Kidney (tissue), 14 donors: ENCODE results near the gene ARMC7. TPM values are rescaled to one million over a fixed set of nuclear protein-coding genes. Genes with fewer than 3 reads are reported as not detected.

Experiments used
- DNase-seq, 5 donors: peaks; one replicate each; pipeline ENCODE4 v3.0.0-alpha.2; 2013 to 2020
- FAIRE-seq: peaks from 2 replicates; lab custom pipeline; 2012; peaks lifted over from hg19 to GRCh38; lab: Jason Lieb, UNC
- H3K27ac ChIP-seq, 2 donors: one replicate each; pipeline ENCODE4 v1.7.0; 2013; ENCODE audit warnings: low read depth in 2 of 2, low read length in 2 of 2, inconsistent platforms in 1 of 2
- H3K27me3 ChIP-seq: one replicate; pipeline ENCODE4 v1.7.1; 2013; ENCODE audit warnings: low read length, inconsistent platforms; ENCODE audit not compliant: control insufficient read depth, insufficient read depth
- H3K36me3 ChIP-seq, 3 donors: one replicate each; pipeline versions ENCODE4 v1.7.0 to v1.7.1; 2013; ENCODE audit warnings: low read length in 3 of 3, control low read depth in 1 of 3, inconsistent platforms in 1 of 3; ENCODE audit not compliant: insufficient read depth in 3 of 3, control insufficient read depth in 2 of 3
- H3K4me1 ChIP-seq, 3 donors: one replicate each; pipeline versions ENCODE4 v1.7.0 to v1.7.1; 2013; ENCODE audit warnings: low read length in 3 of 3, inconsistent platforms in 1 of 3, low read depth in 1 of 3; ENCODE audit not compliant: control insufficient read depth in 2 of 3, insufficient read depth in 2 of 3
- H3K4me3 ChIP-seq, 3 donors: one replicate each; pipeline versions ENCODE4 v1.7.0 to v1.8.1; 2013; ENCODE audit warnings: low read length in 3 of 3, control low read depth in 1 of 3, inconsistent platforms in 1 of 3
- H3K9ac ChIP-seq, 3 donors: one replicate each; pipeline versions ENCODE4 v1.7.0 to v1.7.1; 2013; ENCODE audit warnings: low read length in 3 of 3, control low read depth in 1 of 3, inconsistent platforms in 1 of 3
- H3K9me3 ChIP-seq, 3 donors: one replicate each; pipeline versions ENCODE4 v1.7.0 to v1.7.1; 2013; ENCODE audit warnings: low read length in 3 of 3, control low read depth in 1 of 3, inconsistent platforms in 1 of 3; ENCODE audit not compliant: control insufficient read depth in 2 of 3, insufficient read depth in 1 of 3
- intact Hi-C: fragments of 100-400 bp; cut with DNase I; formaldehyde crosslinking; loops from one replicate; pipeline ENCODE4 v1.11.1; 2022
- polyA plus RNA-seq: library from polyadenylated mRNA; stranded (reverse); fragments of 350-450 nt; fragmentation: Illumina TruSeq; extraction: RNeasy Lipid Tissue Mini Kit (QIAGEN cat#74804); gene quantifications from one replicate; pipeline ENCODE4 v1.2.3, GENCODE V29; 2014; ENCODE audit warnings: low read depth, low replicate concordance; ENCODE audit not compliant: insufficient read depth
- total RNA-seq: library from RNA; stranded (reverse); fragmentation: NEBNext Ultra II Directional; extraction: Animal tissue kit (Norgen Biotek cat#: 25700); gene quantifications from one replicate; pipeline ENCODE4 v1.2.1, GENCODE V29; 2021
- TF ChIP-seq, protein P1 (sequence below): IDR thresholded peaks from 3 replicates; pipeline ENCODE4 v1.5.1; 2012; ENCODE audit warnings: mild to moderate bottlenecking, moderate library complexity, borderline replicate concordance; ENCODE audit not compliant: insufficient read depth; ENCODE audit errors: extremely low read depth
- donor health status: control.
- donor health status: control.
- donor health status: control.
- donor health status: control.
- donor health status: control.
- donor health status: DM: yes; HTN: yes; CAD: no.
- donor health status: Normal renal cell carcinoma (clear cell type).

Gene ARMC7
- total and polyA plus RNA-seq, 2 donors from 2014 or later, result 31.8 to 35.1 TPM

- intact Hi-C loops, result no loop called here
These were observed 22.0 kb upstream of the ARMC7 start, which contains the start of gene SLC16A5 for GRCh38 chr17:75087558-75088453. SLC16A5 (plus strand) TSS chr17:75087954; CDS start chr17:75093637, 5,683 bp downstream.

GRCh38 chr17:75088465-75089417 is 21.0 kb upstream of the ARMC7 start:
- H3K9me3 ChIP-seq, result no peaks in the 10 kb centered on the region
- no peaks in the 10 kb centered on the region for H3K36me3 ChIP-seq
- peak overlapping the region; percentile 51 to 70 (median 67) for H3K4me3 ChIP-seq
- intact Hi-C loops, result no loop called here
- H3K27ac ChIP-seq, result peak overlapping the region; percentile 89 to 92
- H3K4me1 ChIP-seq, result peaks cover 6 to 54% (median 31%) of the 10 kb centered on the region in 3 donors
- FAIRE-seq (no peak), DNase-seq (peak in 2 of 5 donors; percentile 34 to 66)
- TF ChIP-seq, protein P1, sequence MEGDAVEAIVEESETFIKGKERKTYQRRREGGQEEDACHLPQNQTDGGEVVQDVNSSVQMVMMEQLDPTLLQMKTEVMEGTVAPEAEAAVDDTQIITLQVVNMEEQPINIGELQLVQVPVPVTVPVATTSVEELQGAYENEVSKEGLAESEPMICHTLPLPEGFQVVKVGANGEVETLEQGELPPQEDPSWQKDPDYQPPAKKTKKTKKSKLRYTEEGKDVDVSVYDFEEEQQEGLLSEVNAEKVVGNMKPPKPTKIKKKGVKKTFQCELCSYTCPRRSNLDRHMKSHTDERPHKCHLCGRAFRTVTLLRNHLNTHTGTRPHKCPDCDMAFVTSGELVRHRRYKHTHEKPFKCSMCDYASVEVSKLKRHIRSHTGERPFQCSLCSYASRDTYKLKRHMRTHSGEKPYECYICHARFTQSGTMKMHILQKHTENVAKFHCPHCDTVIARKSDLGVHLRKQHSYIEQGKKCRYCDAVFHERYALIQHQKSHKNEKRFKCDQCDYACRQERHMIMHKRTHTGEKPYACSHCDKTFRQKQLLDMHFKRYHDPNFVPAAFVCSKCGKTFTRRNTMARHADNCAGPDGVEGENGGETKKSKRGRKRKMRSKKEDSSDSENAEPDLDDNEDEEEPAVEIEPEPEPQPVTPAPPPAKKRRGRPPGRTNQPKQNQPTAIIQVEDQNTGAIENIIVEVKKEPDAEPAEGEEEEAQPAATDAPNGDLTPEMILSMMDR, result no peak
- peak overlapping the region; percentile 22 to 89 (median 67) for H3K9ac ChIP-seq
- H3K27me3 ChIP-seq, result no peaks in the 10 kb centered on the region

More at GRCh38 chr17:75087558-75088453, 22.0 kb upstream of the ARMC7 start, which contains the start of gene SLC16A5:
- DNase-seq (peak; percentile 91 to 97 (median 93)), FAIRE-seq (no peak)
- peak within 1 kb of the TSS; percentile 22 to 89 (median 67) for H3K9ac ChIP-seq
- peaks cover 7 to 47% (median 32%) of the 10 kb centered on the region in 3 donors for H3K4me1 ChIP-seq
- no peaks in the 10 kb centered on the region for H3K36me3 ChIP-seq
- no peaks in the 10 kb centered on the region for H3K9me3 ChIP-seq
- TF ChIP-seq, protein P1, result no peak
- H3K4me3 ChIP-seq, result peak within 1 kb of the TSS; percentile 58 to 70 (median 67)
- peak within 1 kb of the TSS; percentile 89 to 92 for H3K27ac ChIP-seq
- H3K27me3 ChIP-seq, result no peaks in the 10 kb centered on the region

GRCh38 chr17:75090871-75091854 is 18.6 kb upstream of the ARMC7 start:
- FAIRE-seq, result no peak
- TF ChIP-seq, protein P1, result no peak
- H3K4me3 ChIP-seq, result peak overlapping the region; percentile 1 to 32 (median 16)
- no peaks in the 10 kb centered on the region for H3K9me3 ChIP-seq
- H3K9ac ChIP-seq, result peak overlapping the region in 1 of 3 donors; percentile 56
- intact Hi-C loops, result no loop called here
- peak overlapping the region; percentile 65 to 71 for H3K27ac ChIP-seq
- peaks cover 3 to 52% (median 19%) of the 10 kb centered on the region in 3 donors for H3K4me1 ChIP-seq
- DNase-seq, result peak in 2 of 5 donors; percentile 29 to 82
- no peaks in the 10 kb centered on the region for H3K36me3 ChIP-seq
- H3K27me3 ChIP-seq, result no peaks in the 10 kb centered on the region
